Panc1 (cell line): ENCODE measurements around the gene TSKS.

ENCODE experiments used
- CTCF ChIP-seq: fragments of 450-650 bp; IDR thresholded peaks from 2 replicates; pipeline ENCODE4 v1.5.1; 2017; ENCODE audit warnings: mild to moderate bottlenecking
- POLR2AphosphoS5 ChIP-seq: IDR thresholded peaks from 2 replicates; pipeline ENCODE4 v1.6.1; 2012; ENCODE audit warnings: mild to moderate bottlenecking, low read depth, low read length, moderate library complexity
- REST ChIP-seq, 2 experiments: IDR thresholded peaks; 2 replicates each; pipeline ENCODE4 v1.6.1; 2011 to 2012; ENCODE audit warnings: low read depth in 2 of 2, control low read depth in 1 of 2, low read length in 1 of 2, mild to moderate bottlenecking in 1 of 2, moderate library complexity in 1 of 2; ENCODE audit not compliant: insufficient read depth in 1 of 2
- TCF7L2 ChIP-seq: IDR thresholded peaks from 2 replicates; pipeline ENCODE4 v1.6.1; 2011; ENCODE audit warnings: mild to moderate bottlenecking, low read depth, low read length, inconsistent platforms

GRCh38 chr19:49806620-49806959, 43.5 kb upstream of the TSKS start:
- TF ChIP-seq CTCF = no peak
- TF ChIP-seq TCF7L2 = no peak
- TF ChIP-seq POLR2AphosphoS5 = no peak
- TF ChIP-seq REST (IDR thresholded peaks at IDR 0.05; ENCODE audit: insufficient read depth in 1 of 2, low read depth in 2 of 2, low read length in 1 of 2) = no peak
